A549 (cell line): ENCODE results near the gene TC2N.

Experiments used
- CBX8 ChIP-seq: fragments of 200-600 bp; sonication (generic); IDR thresholded peaks from 2 replicates; pipeline ENCODE4 v1.6.1; 2016
- CHD2 ChIP-seq: fragments of 150-350 bp; IDR thresholded peaks from 2 replicates; pipeline ENCODE4 v1.6.1; 2014; ENCODE audit warnings: low read length; ENCODE audit not compliant: partially characterized antibody
- HDAC2 ChIP-seq: fragments of 200-600 bp; sonication (generic); IDR thresholded peaks from 2 replicates; pipeline ENCODE4 v1.6.1; 2016
- MAFK ChIP-seq: fragments of 450-650 bp; IDR thresholded peaks from 2 replicates; pipeline ENCODE4 v1.6.1; 2014; ENCODE audit not compliant: partially characterized antibody
- POLR2A ChIP-seq: IDR thresholded peaks from 2 replicates; pipeline ENCODE4 v1.6.1; 2012; ENCODE audit warnings: mild to moderate bottlenecking, low read length
- POLR2AphosphoS2 ChIP-seq: conservative IDR thresholded peaks from 2 replicates; pipeline ENCODE4 v1.6.1; 2012; ENCODE audit warnings: low read length, improper control_type of control experiment, inconsistent platforms
- RCOR1 ChIP-seq: fragments of 150-350 bp; IDR thresholded peaks from 2 replicates; pipeline ENCODE4 v1.6.1; 2014; ENCODE audit warnings: antibody characterized with exemption, low read length, low read depth
- TF ChIP-seq, protein P1 (sequence below): IDR thresholded peaks from 2 replicates; pipeline ENCODE4 v1.6.1; 2012
- TF ChIP-seq, protein P2 (sequence below): fragments of >200 bp; sonication (Bioruptor Twin); formaldehyde crosslinking; IDR thresholded peaks from 3 replicates; pipeline ENCODE4 v1.5.1; 2016
- TF ChIP-seq, protein P3 (sequence below): fragments of 150-350 bp; IDR thresholded peaks from 2 replicates; pipeline ENCODE4 v1.6.1; 2014; ENCODE audit warnings: low read depth, mild to moderate bottlenecking, low read length
- TF ChIP-seq, protein P4 (sequence below): fragments of 450-650 bp; IDR thresholded peaks from 2 replicates; pipeline ENCODE4 v1.6.1; 2014; ENCODE audit warnings: antibody characterized with exemption

DNA sequence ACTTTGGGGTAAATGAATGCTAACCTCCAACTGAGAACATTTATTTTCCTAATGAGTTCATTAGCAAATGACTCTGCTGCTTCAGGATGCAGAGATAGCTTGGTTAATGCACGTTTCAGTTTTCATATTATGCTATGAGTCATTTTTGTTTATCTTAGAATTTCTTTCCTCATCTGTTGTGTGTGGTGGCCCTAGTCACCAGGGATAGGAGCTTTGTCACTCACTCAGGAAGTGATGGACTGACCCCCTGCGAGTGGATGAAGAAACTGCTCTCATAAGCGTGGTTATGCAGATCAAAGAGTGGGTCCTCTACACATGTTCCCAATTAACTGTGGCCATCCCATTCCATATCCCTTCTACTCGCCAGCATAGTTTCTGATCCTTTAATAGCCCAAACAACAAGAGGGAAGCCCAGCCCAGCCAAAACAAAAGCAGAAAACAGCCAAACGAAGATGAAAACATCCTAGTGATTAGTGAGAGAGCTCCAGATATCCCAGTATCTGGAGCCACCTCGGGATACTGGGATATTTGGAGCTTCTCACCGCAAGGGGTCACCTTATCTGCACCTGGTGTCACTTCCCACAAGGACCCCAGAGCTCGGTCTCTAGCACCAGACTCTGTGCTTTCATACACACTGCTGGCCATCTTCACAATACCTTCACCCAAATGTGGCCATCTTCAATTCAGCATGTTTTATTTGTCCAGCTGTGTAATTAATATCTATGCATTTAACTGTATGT, 8.6 kb downstream of the TC2N start:
- TF ChIP-seq, protein P1, sequence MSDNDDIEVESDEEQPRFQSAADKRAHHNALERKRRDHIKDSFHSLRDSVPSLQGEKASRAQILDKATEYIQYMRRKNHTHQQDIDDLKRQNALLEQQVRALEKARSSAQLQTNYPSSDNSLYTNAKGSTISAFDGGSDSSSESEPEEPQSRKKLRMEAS = no peak
- no peak for TF ChIP-seq POLR2AphosphoS2
- TF ChIP-seq POLR2A = no peak
- TF ChIP-seq CBX8 = no peak
- TF ChIP-seq, protein P2, sequence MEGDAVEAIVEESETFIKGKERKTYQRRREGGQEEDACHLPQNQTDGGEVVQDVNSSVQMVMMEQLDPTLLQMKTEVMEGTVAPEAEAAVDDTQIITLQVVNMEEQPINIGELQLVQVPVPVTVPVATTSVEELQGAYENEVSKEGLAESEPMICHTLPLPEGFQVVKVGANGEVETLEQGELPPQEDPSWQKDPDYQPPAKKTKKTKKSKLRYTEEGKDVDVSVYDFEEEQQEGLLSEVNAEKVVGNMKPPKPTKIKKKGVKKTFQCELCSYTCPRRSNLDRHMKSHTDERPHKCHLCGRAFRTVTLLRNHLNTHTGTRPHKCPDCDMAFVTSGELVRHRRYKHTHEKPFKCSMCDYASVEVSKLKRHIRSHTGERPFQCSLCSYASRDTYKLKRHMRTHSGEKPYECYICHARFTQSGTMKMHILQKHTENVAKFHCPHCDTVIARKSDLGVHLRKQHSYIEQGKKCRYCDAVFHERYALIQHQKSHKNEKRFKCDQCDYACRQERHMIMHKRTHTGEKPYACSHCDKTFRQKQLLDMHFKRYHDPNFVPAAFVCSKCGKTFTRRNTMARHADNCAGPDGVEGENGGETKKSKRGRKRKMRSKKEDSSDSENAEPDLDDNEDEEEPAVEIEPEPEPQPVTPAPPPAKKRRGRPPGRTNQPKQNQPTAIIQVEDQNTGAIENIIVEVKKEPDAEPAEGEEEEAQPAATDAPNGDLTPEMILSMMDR = peak; percentile 25; the same call in 2 of the 3 replicates
- TF ChIP-seq, protein P3, sequence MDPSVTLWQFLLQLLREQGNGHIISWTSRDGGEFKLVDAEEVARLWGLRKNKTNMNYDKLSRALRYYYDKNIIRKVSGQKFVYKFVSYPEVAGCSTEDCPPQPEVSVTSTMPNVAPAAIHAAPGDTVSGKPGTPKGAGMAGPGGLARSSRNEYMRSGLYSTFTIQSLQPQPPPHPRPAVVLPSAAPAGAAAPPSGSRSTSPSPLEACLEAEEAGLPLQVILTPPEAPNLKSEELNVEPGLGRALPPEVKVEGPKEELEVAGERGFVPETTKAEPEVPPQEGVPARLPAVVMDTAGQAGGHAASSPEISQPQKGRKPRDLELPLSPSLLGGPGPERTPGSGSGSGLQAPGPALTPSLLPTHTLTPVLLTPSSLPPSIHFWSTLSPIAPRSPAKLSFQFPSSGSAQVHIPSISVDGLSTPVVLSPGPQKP = no peak
- no peak for TF ChIP-seq HDAC2
- TF ChIP-seq MAFK = no peak
- TF ChIP-seq, protein P4, sequence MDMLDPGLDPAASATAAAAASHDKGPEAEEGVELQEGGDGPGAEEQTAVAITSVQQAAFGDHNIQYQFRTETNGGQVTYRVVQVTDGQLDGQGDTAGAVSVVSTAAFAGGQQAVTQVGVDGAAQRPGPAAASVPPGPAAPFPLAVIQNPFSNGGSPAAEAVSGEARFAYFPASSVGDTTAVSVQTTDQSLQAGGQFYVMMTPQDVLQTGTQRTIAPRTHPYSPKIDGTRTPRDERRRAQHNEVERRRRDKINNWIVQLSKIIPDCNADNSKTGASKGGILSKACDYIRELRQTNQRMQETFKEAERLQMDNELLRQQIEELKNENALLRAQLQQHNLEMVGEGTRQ = no peak
- TF ChIP-seq RCOR1 = no peak
- no peak for TF ChIP-seq CHD2
